ENCODE data around the gene FBLN1. TPM values are rescaled to one million over a fixed set of nuclear protein-coding genes. Genes with fewer than 3 reads are reported as not detected.

FBLN1 gene
- total and polyA plus RNA-seq, 2 of the 13 experiments (the other 11 are each of a cell fraction or from before 2014, with no cell fraction given), result 37.3 to 103 TPM

DNA sequence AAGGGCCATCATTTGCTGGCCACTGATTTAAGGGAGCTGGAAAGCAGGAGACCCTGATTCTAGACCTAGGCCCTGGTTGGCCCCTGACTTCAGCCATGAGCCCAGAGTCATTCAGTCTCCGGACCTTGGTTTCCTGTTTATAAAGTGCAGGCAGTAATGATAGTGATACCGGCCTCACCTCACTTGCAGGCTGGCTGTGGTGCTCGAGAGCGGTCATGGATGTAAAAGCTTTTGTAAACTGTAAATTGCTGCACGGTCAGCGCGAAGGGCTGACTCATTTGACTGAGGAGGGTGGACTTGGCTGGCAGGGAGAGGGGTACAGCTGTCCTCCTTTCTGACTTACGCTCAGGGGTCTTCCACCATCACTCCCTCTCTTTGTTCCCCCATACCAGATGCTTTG, 37.4 kb downstream of the FBLN1 start (continued):
- TF ChIP-seq, protein P1, sequence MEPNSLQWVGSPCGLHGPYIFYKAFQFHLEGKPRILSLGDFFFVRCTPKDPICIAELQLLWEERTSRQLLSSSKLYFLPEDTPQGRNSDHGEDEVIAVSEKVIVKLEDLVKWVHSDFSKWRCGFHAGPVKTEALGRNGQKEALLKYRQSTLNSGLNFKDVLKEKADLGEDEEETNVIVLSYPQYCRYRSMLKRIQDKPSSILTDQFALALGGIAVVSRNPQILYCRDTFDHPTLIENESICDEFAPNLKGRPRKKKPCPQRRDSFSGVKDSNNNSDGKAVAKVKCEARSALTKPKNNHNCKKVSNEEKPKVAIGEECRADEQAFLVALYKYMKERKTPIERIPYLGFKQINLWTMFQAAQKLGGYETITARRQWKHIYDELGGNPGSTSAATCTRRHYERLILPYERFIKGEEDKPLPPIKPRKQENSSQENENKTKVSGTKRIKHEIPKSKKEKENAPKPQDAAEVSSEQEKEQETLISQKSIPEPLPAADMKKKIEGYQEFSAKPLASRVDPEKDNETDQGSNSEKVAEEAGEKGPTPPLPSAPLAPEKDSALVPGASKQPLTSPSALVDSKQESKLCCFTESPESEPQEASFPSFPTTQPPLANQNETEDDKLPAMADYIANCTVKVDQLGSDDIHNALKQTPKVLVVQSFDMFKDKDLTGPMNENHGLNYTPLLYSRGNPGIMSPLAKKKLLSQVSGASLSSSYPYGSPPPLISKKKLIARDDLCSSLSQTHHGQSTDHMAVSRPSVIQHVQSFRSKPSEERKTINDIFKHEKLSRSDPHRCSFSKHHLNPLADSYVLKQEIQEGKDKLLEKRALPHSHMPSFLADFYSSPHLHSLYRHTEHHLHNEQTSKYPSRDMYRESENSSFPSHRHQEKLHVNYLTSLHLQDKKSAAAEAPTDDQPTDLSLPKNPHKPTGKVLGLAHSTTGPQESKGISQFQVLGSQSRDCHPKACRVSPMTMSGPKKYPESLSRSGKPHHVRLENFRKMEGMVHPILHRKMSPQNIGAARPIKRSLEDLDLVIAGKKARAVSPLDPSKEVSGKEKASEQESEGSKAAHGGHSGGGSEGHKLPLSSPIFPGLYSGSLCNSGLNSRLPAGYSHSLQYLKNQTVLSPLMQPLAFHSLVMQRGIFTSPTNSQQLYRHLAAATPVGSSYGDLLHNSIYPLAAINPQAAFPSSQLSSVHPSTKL (CRISPR knock-in tag; IDR thresholded peaks at IDR 0.05), result no peak
- TF ChIP-seq JUN (CRISPR knock-in tag; IDR thresholded peaks at IDR 0.05), result no peak

GRCh38 chr22:45541382-45541979, 38.8 kb downstream of the FBLN1 start:
- H3K36me3 ChIP-seq (replicated peaks in 1 of 2; ENCODE audit: control insufficient read depth in 1 of 2, insufficient read depth in 2 of 2, low read length in 2 of 2), result peaks cover 16 to 44% of the 10 kb centered on the region in 2 experiments; a peak in 4 of 5 replicates
- no peaks in the 10 kb centered on the region for H4K20me1 ChIP-seq (ENCODE audit: insufficient read depth, low read length)
- DNase-seq (ENCODE audit: low spot score) (no peak), FAIRE-seq (no peak), ATAC-seq (no peak)
- 98% methylated on average over 5 of the region's 7 CpGs for WGBS (ENCODE audit: low lambda C conversion rate)
- no peaks in the 10 kb centered on the region for H3K27me3 ChIP-seq (ENCODE audit: control insufficient read depth in 1 of 2, insufficient read depth in 2 of 2, low read length in 2 of 2)
- no peak overlapping the region for H2AFZ ChIP-seq (ENCODE audit: low read length)
- no peaks in the 10 kb centered on the region for H3K4me1 ChIP-seq (ENCODE audit: insufficient read depth, low read length)
- H3K79me2 ChIP-seq (ENCODE audit: insufficient read depth, low read length), result no peaks in the 10 kb centered on the region
- ChIA-PET POLR2A (no interaction called here), CTCF (ENCODE audit: low intra/inter-chr PET ratio, low total read pairs) (no interaction called here)
- intact Hi-C loops (cut with micrococcal nuclease; ENCODE audit: unreplicated experiment), result no loop called here
- no peak overlapping the region for H3K4me3 ChIP-seq (replicated peaks in 1 of 3; ENCODE audit: insufficient read depth in 1 of 3, low read depth in 2 of 3, low read length in 3 of 3)
- no peak overlapping the region for H3K27ac ChIP-seq (ENCODE audit: extremely low read length, insufficient read depth, low read length)
- no TSS peak for BruUV-seq (replicated peaks)
- no peak overlapping the region for H3K4me2 ChIP-seq (ENCODE audit: low read depth, low read length)
- TF ChIP-seq ZSCAN31 (CRISPR knock-in tag; IDR thresholded peaks at IDR 0.05; ENCODE audit: low read depth) (no peak), JUN (CRISPR knock-in tag; IDR thresholded peaks at IDR 0.05) (no peak)
- no peaks in the 10 kb centered on the region for H3K9me3 ChIP-seq (ENCODE audit: low read length)
- in situ Hi-C loops (cut with HindIII; ENCODE audit: extremely low pct_ligation_motif_present, low pct_unique_long_range_greater_than_20kb), result no loop called here
- no peak overlapping the region for H3K9ac ChIP-seq (ENCODE audit: insufficient read depth, low read depth, low read length)

Measured in HepG2 (cell line).